MV-4-11 (cell line): ENCODE measurements around the gene MAFF.

Experiments
- DNase-seq: peaks from one replicate; lab custom pipeline; 2025; lab: John Stamatoyannopoulos, UW

MAFF gene

GRCh38 chr22:38203855-38204514 is 2.2 kb downstream of the MAFF start:
- DNase-seq: peak; percentile 49

GRCh38 chr22:38204784-38205183 is 3.0 kb downstream of the MAFF start:
- peak; percentile 79 for DNase-seq

GRCh38 chr22:38205261-38206128 is 3.7 kb downstream of the MAFF start:
- no peak for DNase-seq

GRCh38 chr22:38207898-38208432 is 6.2 kb downstream of the MAFF start:
- DNase-seq: no peak

DNA sequence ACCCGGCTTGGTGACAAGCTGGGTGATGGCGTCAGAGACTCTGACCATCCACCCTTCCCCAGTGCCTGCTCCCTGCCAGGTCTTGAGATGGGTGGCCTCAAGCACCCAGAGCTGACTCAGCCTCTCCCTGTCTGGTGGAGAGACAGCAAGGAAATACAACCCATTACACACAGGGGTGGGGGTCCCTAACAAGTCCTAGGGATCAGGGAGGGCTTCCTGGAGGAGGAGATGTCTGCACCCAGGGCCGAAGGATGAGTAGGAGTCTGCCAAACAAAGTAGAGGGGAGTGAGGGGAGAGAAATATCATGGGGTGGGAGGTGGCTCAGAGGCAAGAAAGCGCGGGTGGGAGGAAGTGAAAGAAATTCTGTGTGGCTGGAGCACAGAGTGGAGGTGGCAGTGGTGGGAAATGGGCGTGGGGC is 6.8 kb downstream of the MAFF start:
- DNase-seq: peak; percentile 17

DNA sequence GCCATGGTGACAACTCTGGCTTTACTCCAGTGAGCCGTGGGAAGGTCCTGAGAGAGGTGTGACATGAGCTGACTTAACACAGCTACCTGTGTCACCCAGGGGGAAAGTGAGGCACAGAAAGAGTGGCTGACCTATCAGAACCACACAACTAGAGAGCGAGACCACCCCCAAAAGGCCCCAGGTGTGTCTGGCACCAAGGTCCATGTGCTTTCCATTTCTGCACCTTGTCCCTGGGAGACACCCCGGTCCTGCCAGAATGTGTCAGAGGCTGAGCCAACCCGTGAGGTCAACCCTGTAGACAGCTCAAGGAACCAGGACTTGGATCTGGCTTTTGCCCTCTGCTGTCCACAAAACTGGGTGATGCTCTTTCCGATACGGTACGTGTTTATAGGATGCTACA is 9.8 kb downstream of the MAFF start:
- no peak for DNase-seq

- no peak for DNase-seq
Observed at GRCh38 chr22:38212442-38212841, 10.6 kb downstream of the MAFF start.

DNA sequence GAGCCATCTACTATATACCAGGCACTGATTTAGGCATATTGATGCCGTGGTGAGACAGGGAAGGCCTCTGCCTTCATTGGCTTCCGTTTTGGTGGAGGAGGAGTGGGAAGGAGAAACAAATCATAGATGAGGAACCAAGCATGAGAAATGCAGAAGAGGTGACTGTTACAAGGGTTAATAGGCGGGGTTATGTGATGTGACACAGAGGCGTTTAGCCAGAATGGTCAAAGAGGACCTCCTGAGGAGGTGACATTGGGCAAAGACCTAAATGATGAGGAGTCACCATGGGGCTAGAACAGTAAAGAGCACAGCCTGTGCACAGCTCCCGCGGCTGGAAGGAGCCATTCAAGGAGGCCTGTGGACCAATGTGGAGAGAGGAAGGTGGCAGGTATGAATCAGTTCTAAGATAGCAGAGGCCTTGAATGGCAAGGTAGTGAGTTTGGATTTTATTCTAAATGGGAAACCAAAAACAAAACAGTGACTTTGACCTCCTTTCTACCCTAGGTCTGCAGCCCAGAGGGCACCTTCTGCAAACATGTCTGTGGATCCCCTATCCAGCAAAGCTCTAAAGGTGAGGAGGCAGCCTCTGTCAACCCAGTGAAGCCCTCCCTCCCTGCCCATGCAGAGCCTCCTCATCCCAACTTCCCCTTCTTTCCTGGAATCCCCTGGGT is 11.7 kb downstream of the MAFF start:
- peak; percentile 83 for DNase-seq

- no peak for DNase-seq
Observed at GRCh38 chr22:38213990-38214301, 12.2 kb downstream of the MAFF start.

- peak; percentile 43 for DNase-seq
Observed at GRCh38 chr22:38214302-38215056, 12.7 kb downstream of the MAFF start.

GRCh38 chr22:38215156-38216038 is 13.6 kb downstream of the MAFF start:
- DNase-seq: no peak

DNA sequence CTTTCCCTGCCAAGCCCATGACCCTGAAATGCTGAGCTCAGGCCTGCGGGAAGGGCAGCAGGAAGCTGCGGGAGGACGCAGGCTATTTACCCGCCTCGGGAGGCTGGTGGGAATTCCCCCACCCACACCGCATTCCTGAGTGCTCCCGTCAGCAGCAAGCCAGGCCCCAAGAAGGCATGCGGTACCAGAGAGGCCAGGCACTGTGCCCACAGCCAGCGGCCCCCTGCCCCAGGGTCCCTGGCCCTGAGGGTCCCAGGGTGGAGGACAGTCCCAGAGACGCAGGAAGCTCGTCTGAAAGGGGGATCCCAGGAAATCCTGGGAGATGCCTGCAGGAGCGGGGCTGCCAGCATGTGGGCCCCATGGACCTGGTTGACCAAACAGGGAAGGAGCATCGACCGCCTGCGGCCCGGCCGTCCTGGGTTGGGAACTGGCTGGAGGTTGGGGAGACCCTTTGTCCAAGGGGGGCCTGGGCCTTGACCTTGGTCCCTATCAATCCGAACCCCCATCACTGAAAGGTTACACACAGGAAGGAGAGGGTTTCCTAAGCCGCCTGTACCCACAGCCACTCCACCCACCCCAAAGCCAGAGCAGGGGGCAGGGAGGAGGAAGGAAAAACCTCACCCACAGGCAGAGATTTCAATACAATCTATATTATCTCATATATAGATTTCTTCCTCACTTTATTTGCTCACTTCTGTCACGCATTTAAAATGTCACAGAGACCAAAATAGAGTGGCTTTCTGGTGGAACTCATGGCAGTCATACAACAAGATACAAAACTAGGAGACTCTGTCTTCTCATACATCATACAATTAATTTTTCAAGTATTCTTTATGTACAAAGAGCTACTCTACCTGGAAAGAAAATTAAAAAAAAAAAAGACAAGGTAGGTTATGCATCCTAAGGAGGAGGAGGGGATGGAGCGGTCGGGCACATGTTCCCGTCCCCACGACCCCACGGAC is 17.1 kb downstream of the MAFF start:
- DNase-seq: no peak

DNA sequence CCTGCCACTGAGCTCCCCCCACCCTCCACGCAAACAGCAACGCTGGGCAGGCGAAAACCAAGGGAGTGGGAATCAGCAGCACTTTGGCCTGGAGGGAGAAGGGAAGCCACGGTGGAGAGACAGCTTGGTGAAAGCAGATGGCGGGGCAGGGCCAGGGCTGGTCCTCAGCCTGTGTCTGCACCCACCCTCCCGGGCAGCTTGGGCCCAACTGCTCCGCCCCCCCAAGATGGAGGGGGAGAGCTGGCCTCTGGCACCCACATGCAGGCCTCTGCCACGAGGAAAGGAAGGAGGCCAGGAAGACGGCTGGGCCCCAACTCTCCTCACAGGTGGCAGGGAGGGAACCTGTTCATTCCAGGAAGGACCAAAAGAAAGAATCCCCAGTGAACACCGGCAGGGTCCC is 17.8 kb downstream of the MAFF start:
- DNase-seq: no peak

GRCh38 chr22:38220163-38220562 is 18.4 kb downstream of the MAFF start:
- no peak for DNase-seq

GRCh38 chr22:38220653-38221386 is 19.0 kb downstream of the MAFF start:
- DNase-seq: no peak

DNA sequence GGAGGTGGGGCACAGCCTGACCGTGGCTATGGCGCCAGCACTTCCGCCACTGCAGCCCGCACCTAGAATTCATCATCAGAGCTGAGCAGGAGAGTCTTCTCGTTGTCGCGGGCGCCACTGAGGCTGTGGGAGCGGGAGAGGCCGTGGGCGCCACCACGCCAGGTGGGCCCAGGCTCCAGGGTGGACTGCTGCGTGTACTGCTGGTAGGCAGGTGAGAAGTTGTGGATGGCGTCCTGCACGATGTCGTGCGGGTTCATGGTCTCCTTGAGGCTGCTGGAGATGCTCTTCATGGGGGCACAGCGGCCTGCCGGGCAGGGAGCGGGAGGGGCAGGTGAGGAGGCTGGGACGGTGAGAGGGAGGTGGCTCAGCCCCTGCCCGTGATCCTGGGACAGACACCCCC is 19.6 kb downstream of the MAFF start:
- DNase-seq: no peak

- DNase-seq: no peak
Observed at GRCh38 chr22:38221908-38222796, 20.4 kb downstream of the MAFF start.

DNA sequence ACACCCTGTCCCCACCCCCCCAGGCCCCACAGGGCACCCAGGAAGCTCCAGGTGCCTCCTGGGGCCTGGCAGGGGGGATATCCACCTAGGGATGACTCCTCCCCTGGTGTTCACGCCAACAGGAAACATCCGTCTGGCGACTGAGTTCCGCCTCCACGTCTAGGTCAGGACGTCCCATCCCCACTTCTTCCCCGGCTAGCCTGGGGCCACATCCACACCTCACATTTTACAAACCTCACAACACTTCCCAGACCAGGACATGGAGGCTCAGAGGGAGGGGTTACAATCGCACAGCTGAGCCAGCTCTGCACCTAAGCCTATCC is 21.0 kb downstream of the MAFF start:
- no peak for DNase-seq
